HEK293T (cell line): ENCODE measurements around the gene DNAJC4.

Source experiments
- CTCF ChIA-PET: fragments of 350-600 bp; formaldehyde crosslinking; extraction: SDS; loops from one replicate; lab custom pipeline; 2021; ENCODE audit warnings: antibody characterized with exemption, inconsistent platforms; lab: Yijun Ruan, JAX
- POLR2A ChIA-PET: fragments of 350-600 bp; formaldehyde crosslinking; extraction: SDS; loops from one replicate; lab custom pipeline; 2020; ENCODE audit warnings: antibody characterized with exemption, inconsistent platforms; lab: Yijun Ruan, JAX
- DNase-seq: peaks from one replicate; pipeline ENCODE4 v3.0.0; 2012; ENCODE audit warnings: mixed read lengths; ENCODE audit errors: extremely low spot score
- ARNT ChIP-seq: fragments of 450-650 bp; IDR thresholded peaks from 2 replicates; pipeline ENCODE4 v1.6.1; 2017; ENCODE audit warnings: mild to moderate bottlenecking
- BHLHE40 ChIP-seq: fragments of 450-650 bp; IDR thresholded peaks from 2 replicates; pipeline ENCODE4 v1.6.1; 2016; ENCODE audit warnings: mild to moderate bottlenecking, moderate library complexity, borderline replicate concordance
- CTBP1 ChIP-seq: fragments of 450-650 bp; IDR thresholded peaks from 2 replicates; pipeline ENCODE4 v1.6.1; 2016; ENCODE audit warnings: borderline replicate concordance
- ELF4 ChIP-seq: fragments of 450-650 bp; IDR thresholded peaks from 2 replicates; pipeline ENCODE4 v1.6.1; 2017; ENCODE audit warnings: antibody characterized with exemption
- FOXA1 ChIP-seq: fragments of 450-650 bp; IDR thresholded peaks from 2 replicates; pipeline ENCODE4 v1.6.1; 2016; ENCODE audit warnings: mild to moderate bottlenecking
- FOXK2 ChIP-seq: fragments of 450-650 bp; IDR thresholded peaks from 2 replicates; pipeline ENCODE4 v1.6.1; 2016; ENCODE audit warnings: mild to moderate bottlenecking
- FOXM1 ChIP-seq: fragments of 450-650 bp; IDR thresholded peaks from 2 replicates; pipeline ENCODE4 v1.6.1; 2017; ENCODE audit warnings: mild to moderate bottlenecking, borderline replicate concordance
- HDGF ChIP-seq: fragments of 450-650 bp; IDR thresholded peaks from 2 replicates; pipeline ENCODE4 v1.6.1; 2017; ENCODE audit warnings: antibody characterized with exemption, borderline replicate concordance
- L3MBTL2 ChIP-seq: fragments of 450-650 bp; conservative IDR thresholded peaks from 2 replicates; pipeline ENCODE4 v1.6.1; 2016; ENCODE audit warnings: mild to moderate bottlenecking
- LEF1 ChIP-seq: fragments of 450-650 bp; IDR thresholded peaks from 2 replicates; pipeline ENCODE4 v1.6.1; 2017; ENCODE audit warnings: mild to moderate bottlenecking, borderline replicate concordance
- NFRKB ChIP-seq: fragments of 450-650 bp; IDR thresholded peaks from 2 replicates; pipeline ENCODE4 v1.6.1; 2016; ENCODE audit warnings: mild to moderate bottlenecking, moderate library complexity
- PKNOX1 ChIP-seq: fragments of 450-650 bp; IDR thresholded peaks from 2 replicates; pipeline ENCODE4 v1.6.1; 2016
- SP1 ChIP-seq: fragments of 450-650 bp; IDR thresholded peaks from 2 replicates; pipeline ENCODE4 v1.6.1; 2017
- SUZ12 ChIP-seq: fragments of 450-650 bp; IDR thresholded peaks from 2 replicates; pipeline ENCODE4 v1.6.1; 2016; ENCODE audit warnings: mild to moderate bottlenecking
- TARDBP ChIP-seq: fragments of 450-650 bp; IDR thresholded peaks from 2 replicates; pipeline ENCODE4 v1.6.1; 2016
- ZNF384 ChIP-seq: fragments of 450-650 bp; IDR thresholded peaks from 2 replicates; pipeline ENCODE4 v1.6.1; 2016

Gene DNAJC4

GRCh38 chr11:64220798-64221197 lies 9.6 kb upstream of the DNAJC4 start:
- TF ChIP-seq NFRKB: no peak
- no peak for TF ChIP-seq BHLHE40
- no peak for TF ChIP-seq L3MBTL2
- no peak for TF ChIP-seq PKNOX1
- no peak for TF ChIP-seq CTBP1
- no peak for TF ChIP-seq SUZ12
- TF ChIP-seq ZNF384: no peak
- no peak for TF ChIP-seq SP1
- no peak for DNase-seq
- ChIA-PET POLR2A (no interaction called here), CTCF (no interaction called here)

DNA sequence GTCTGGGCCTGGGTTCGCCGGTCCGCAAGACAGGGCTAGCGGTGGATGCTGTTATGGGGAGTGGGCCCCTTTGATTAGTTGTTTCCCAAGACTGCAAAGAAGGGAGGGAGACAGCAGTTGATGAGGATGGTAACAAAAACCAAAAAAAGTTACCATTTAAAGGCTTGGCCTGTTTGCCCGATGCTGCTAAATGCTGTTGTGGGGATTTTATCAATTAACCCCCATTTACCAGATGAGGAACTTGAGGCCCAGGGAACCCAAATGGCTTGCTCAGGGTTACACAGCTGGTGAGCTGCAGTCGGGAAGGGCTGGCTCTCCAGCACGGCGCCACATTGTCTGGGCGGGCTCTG lies 7.7 kb upstream of the DNAJC4 start:
- ChIA-PET CTCF (no interaction called here), POLR2A (interaction anchor here (2.5 kb wide), 1 partner anchor 37 kb away, joined by 8 read pairs; the partner anchor contains the start of gene STIP1)
- TF ChIP-seq LEF1: no peak
- no peak for TF ChIP-seq PKNOX1
- DNase-seq: no peak

- TF ChIP-seq BHLHE40: no peak
- no peak for TF ChIP-seq ZNF384
- TF ChIP-seq TARDBP: no peak
- no peak for TF ChIP-seq LEF1
- TF ChIP-seq ARNT: no peak
- no peak for TF ChIP-seq NFRKB
- no peak for TF ChIP-seq SP1
- no peak for TF ChIP-seq L3MBTL2
- no peak for TF ChIP-seq HDGF
- TF ChIP-seq SUZ12: no peak
- no peak for TF ChIP-seq FOXA1
- no peak for TF ChIP-seq FOXK2
- no peak for TF ChIP-seq CTBP1
- ChIA-PET POLR2A (interaction anchor here (0.6 to 2.5 kb wide), 3 partner anchors 12 to 38 kb away, joined by 3 to 8 read pairs (median 5); partner anchors contain the start of genes FKBP2 and STIP1), CTCF (interaction anchor here (1.7 kb wide), 1 partner anchor 19 kb away, joined by 4 read pairs; no protein-coding TSS in a partner anchor)
- DNase-seq: no peak
These were observed 7.2 kb upstream of the DNAJC4 start for GRCh38 chr11:64223001-64223651.

DNA sequence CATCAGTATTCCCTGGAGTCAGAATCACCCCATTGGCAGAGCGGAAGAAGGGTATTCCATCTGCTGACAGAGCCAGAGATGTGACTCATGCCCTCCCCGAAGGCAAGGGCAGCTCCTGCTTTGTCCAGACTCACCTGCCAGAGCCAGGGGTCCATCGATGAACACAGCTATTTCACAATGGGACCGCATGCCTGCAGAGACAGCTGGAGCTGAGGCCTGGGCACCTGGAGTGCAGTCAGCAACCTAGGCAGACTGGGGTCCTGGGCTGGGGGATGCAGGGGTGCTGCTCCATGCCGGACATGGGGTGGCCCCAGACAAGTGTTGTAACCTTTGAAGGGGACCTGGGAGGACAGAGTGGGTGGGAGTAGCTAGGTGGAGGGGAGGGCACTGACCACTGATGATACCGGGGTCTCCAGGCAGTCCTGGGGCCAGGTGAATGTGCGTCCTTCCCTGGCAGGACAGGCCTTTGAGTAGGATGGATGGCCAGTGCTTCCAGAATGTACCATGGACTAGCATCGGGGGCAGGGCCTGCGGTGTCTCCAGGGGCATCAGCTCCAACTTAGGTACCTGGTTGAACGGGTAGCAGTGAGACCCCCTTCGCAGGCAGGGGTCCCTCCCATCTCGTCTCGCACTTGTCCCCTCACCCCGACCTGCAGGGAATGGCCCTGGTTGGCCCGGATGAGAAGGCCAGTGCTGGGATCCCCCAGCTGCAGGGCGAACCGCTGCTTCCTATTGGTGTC lies 6.0 kb upstream of the DNAJC4 start:
- ChIA-PET POLR2A (interaction anchor here (0.5 to 2.5 kb wide), 8 partner anchors 9 to 47 kb away, joined by 3 to 8 read pairs (median 4); partner anchors contain the start of genes FKBP2, STIP1 and VEGFB), CTCF (interaction anchor here (0.6 to 1.7 kb wide), 2 partner anchors 20 to 77 kb away, joined by 3 to 4 read pairs; no protein-coding TSS in a partner anchor)
- no peak for DNase-seq
- TF ChIP-seq L3MBTL2 (no peak), NFRKB (no peak), TARDBP (no peak), FOXM1 (no peak), LEF1 (no peak), CTBP1 (no peak), HDGF (no peak), ARNT (no peak), PKNOX1 (no peak), FOXK2 (no peak), SUZ12 (no peak), ELF4 (no peak), SP1 (no peak), ZNF384 (no peak), BHLHE40 (no peak), FOXA1 (no peak)

DNA sequence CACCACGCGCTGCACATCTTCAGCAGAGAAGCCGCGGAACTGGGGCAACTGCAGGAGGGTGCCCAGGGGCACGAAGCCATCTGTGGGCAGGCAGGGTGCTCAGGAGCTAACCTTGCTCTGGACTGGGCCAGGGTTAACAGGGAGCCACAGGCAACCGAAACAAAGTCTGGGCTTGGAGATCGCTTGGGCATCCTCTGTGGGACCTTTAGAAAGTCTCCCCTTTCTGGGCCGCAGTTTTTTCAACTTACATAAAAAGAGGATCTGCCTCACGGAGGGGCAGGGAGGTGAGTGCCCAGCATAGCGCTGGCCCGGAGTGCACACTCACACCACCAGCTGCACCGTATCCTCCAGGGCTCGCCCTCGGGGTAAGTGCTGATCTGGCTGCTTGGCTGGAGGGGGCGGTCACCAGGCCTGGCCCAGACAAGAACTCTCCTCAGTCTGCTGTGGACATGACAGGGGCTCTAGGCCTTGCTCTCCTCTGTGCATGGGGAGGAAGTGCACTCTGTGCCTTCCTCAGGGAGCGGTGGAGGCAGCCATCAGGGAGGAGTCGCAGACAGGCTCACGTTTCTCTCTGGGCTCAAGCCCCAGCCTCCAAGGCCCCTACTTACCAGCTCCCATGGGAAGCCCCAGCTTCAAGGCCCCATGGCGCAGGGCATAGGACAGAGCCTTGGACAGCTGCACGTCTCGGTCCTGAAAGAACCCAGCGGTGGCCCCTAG lies 5.3 kb upstream of the DNAJC4 start:
- no peak for DNase-seq
- POLR2A ChIA-PET: interaction anchor here (0.9 to 2.5 kb wide), 4 partner anchors 9 to 40 kb away, joined by 3 to 8 read pairs (median 4); partner anchors contain the start of genes FKBP2, STIP1 and VEGFB

More for the DNA sequence above, 5.3 kb upstream of the DNAJC4 start:
- CTCF ChIA-PET: interaction anchor here (0.6 kb wide), 1 partner anchor 37 kb away, joined by 5 read pairs; no protein-coding TSS in a partner anchor
- no peak for TF ChIP-seq FOXA1
- TF ChIP-seq ARNT: no peak
- TF ChIP-seq NFRKB: no peak
- no peak for TF ChIP-seq CTBP1
- no peak for TF ChIP-seq TARDBP
- TF ChIP-seq LEF1: no peak
- no peak for TF ChIP-seq PKNOX1
- TF ChIP-seq BHLHE40: no peak
- TF ChIP-seq HDGF: no peak
